HFFc6 (cell line): Measurements from ENCODE around the gene NPRL2. TPM values are rescaled to one million over a fixed set of nuclear protein-coding genes. Genes with fewer than 3 reads are reported as not detected.

Source experiments
- DNase-seq: peaks from one replicate; pipeline ENCODE4 v3.0.0-alpha.2; 2018
- H3K27ac Mint-ChIP-seq: 2 replicates; pipeline ENCODE4 v1.8.0; 2020; ENCODE audit warnings: mild to moderate bottlenecking, mixed read lengths
- H3K27me3 Mint-ChIP-seq: 2 replicates; pipeline ENCODE4 v1.8.0; 2021; ENCODE audit warnings: mild to moderate bottlenecking, moderate library complexity, mixed read lengths; ENCODE audit not compliant: insufficient read depth
- H3K36me3 Mint-ChIP-seq: 2 replicates; pipeline ENCODE4 v1.8.0; 2021; ENCODE audit warnings: low read depth, mixed read lengths
- H3K4me1 Mint-ChIP-seq: 2 replicates; pipeline ENCODE4 v1.8.0; 2020; ENCODE audit warnings: low read depth, mixed read lengths
- H3K4me3 Mint-ChIP-seq: 2 replicates; pipeline ENCODE4 v1.8.0; 2020; ENCODE audit warnings: mild to moderate bottlenecking, moderate library complexity, mixed read lengths
- H3K9me3 Mint-ChIP-seq: 2 replicates; pipeline ENCODE4 v1.8.0; 2020; ENCODE audit warnings: mild to moderate bottlenecking, mixed read lengths
- total RNA-seq, 6 experiments: library from RNA; stranded (reverse); fragmentation: NEBNext Ultra II Directional; extraction: Animal tissue kit (Norgen Biotek cat#: 25700); gene quantifications; 2 replicates in 1 of 6; 3 replicates in 5 of 6; pipeline ENCODE4 v1.2.3, GENCODE V29; 2021
- TF ChIP-seq, protein P1 (sequence below): fragments of 200-600 bp; sonication (generic); IDR thresholded peaks from 2 replicates; pipeline ENCODE4 v1.5.0; 2021; ENCODE audit warnings: antibody characterized with exemption, mild to moderate bottlenecking

The NPRL2 gene
- total RNA-seq, 6 experiments from 2014 or later, result 12.3 to 18.7 (median 17.4) TPM

DNA sequence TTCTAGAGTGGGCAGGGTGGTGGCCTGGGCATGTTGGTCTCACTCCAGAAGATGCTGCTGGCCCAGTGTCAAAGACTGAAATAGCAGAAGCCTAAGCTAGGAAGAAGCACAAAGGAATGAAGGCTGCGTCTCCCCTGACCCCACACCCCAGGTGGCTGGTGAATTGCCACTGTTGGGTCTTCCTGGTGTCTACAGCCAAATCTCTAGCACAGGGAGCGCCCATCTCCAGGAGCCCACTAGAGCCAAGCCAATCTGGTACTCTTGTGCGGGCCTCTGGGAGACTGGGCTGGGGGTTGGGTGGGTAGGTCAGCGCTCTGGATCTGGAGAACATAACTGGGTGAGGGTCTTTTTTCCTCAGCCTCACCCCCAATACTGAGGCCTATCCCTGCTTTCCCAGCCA is 23.4 kb downstream of the NPRL2 start:
- peaks cover 2% of the 10 kb centered on the region for H3K27me3 Mint-ChIP-seq
- H3K27ac Mint-ChIP-seq, result peak overlapping the region; percentile 53
- H3K4me3 Mint-ChIP-seq, result peak overlapping the region; percentile 94
- TF ChIP-seq, protein P1, sequence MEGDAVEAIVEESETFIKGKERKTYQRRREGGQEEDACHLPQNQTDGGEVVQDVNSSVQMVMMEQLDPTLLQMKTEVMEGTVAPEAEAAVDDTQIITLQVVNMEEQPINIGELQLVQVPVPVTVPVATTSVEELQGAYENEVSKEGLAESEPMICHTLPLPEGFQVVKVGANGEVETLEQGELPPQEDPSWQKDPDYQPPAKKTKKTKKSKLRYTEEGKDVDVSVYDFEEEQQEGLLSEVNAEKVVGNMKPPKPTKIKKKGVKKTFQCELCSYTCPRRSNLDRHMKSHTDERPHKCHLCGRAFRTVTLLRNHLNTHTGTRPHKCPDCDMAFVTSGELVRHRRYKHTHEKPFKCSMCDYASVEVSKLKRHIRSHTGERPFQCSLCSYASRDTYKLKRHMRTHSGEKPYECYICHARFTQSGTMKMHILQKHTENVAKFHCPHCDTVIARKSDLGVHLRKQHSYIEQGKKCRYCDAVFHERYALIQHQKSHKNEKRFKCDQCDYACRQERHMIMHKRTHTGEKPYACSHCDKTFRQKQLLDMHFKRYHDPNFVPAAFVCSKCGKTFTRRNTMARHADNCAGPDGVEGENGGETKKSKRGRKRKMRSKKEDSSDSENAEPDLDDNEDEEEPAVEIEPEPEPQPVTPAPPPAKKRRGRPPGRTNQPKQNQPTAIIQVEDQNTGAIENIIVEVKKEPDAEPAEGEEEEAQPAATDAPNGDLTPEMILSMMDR, result no peak
- peaks cover 7% of the 10 kb centered on the region; the same call in 1 of the 2 replicates for H3K36me3 Mint-ChIP-seq
- peaks cover 14% of the 10 kb centered on the region for H3K4me1 Mint-ChIP-seq
- DNase-seq, result no peak
- H3K9me3 Mint-ChIP-seq, result no peaks in the 10 kb centered on the region

- no peak for DNase-seq
- Mint-ChIP-seq H3K4me3 (no peak overlapping the region; the same call in 1 of the 2 replicates), H3K4me1 (peaks cover 14% of the 10 kb centered on the region), H3K27ac (no peak overlapping the region), H3K27me3 (peaks cover 4% of the 10 kb centered on the region), H3K36me3 (peaks cover 7% of the 10 kb centered on the region; the same call in 1 of the 2 replicates), H3K9me3 (no peaks in the 10 kb centered on the region)
- TF ChIP-seq, protein P1, result no peak
Measured at GRCh38 chr3:50326182-50326541, 24.4 kb downstream of the NPRL2 start.

- Mint-ChIP-seq H3K4me1 (peaks cover 14% of the 10 kb centered on the region), H3K9me3 (no peaks in the 10 kb centered on the region), H3K4me3 (no peak overlapping the region), H3K36me3 (peaks cover 7% of the 10 kb centered on the region; the same call in 1 of the 2 replicates), H3K27me3 (peaks cover 4% of the 10 kb centered on the region), H3K27ac (no peak overlapping the region)
- TF ChIP-seq, protein P1, result no peak
- DNase-seq, result no peak
Measured at GRCh38 chr3:50325497-50326181, 24.9 kb downstream of the NPRL2 start.

DNA sequence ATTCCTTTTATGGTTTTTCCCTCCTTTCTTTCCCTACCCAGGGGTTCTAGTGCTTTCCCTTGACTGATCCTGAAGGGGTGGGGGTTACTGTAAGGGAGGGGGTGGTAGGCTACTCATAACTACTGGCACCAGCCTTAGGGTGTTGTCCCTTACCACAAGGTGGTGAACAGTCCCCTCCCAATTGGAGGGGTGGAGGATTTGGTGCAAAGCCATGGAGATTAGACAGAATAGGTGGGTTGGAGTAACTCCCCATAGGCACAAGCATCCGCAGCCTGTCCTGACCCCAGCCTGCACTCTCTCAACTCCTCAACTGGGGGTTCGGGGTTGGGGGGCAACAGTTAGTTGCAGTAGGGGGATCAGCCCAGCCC is 25.5 kb downstream of the NPRL2 start:
- Mint-ChIP-seq H3K9me3 (no peaks in the 10 kb centered on the region), H3K27me3 (peaks cover 4% of the 10 kb centered on the region), H3K36me3 (peaks cover 7% of the 10 kb centered on the region; the same call in 1 of the 2 replicates), H3K4me3 (no peak overlapping the region), H3K27ac (no peak overlapping the region), H3K4me1 (peaks cover 19% of the 10 kb centered on the region)
- TF ChIP-seq, protein P1, result no peak
- DNase-seq, result no peak

- no peak overlapping the region for H3K4me3 Mint-ChIP-seq
- TF ChIP-seq, protein P1, result peak; percentile 94
- H3K27me3 Mint-ChIP-seq, result peaks cover 4% of the 10 kb centered on the region
- H3K4me1 Mint-ChIP-seq, result peaks cover 23% of the 10 kb centered on the region
- peak overlapping the region; percentile 44; the same call in 1 of the 2 replicates for H3K27ac Mint-ChIP-seq
- H3K9me3 Mint-ChIP-seq, result no peaks in the 10 kb centered on the region
- peaks cover 7% of the 10 kb centered on the region; the same call in 1 of the 2 replicates for H3K36me3 Mint-ChIP-seq
- DNase-seq, result peak; percentile 46
Measured at GRCh38 chr3:50324351-50325112, 26.0 kb downstream of the NPRL2 start.
